ENCODE results near the gene SYT11.

DNA sequence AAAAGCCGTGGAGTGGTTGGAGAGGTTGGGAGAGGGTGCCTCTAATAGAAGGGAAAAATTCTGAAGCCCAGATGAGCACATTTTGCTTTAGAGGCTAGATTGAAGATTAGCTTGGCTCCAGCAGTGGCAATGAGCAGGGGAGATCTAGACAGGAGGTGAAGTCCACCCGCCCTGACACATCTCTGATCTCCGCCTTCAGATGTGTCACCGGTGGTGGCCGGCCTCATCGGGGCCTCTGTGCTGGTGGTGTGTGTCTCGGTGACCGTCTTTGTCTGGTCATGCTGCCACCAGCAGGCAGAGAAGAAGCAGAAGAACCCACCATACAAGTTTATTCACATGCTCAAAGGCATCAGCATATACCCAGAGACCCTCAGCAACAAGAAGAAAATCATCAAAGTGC lies 8.4 kb downstream of the SYT11 start:
- TF ChIP-seq, protein P1, sequence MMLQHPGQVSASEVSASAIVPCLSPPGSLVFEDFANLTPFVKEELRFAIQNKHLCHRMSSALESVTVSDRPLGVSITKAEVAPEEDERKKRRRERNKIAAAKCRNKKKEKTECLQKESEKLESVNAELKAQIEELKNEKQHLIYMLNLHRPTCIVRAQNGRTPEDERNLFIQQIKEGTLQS (IDR thresholded peaks at IDR 0.05), result no peak
- TF ChIP-seq, protein P2, sequence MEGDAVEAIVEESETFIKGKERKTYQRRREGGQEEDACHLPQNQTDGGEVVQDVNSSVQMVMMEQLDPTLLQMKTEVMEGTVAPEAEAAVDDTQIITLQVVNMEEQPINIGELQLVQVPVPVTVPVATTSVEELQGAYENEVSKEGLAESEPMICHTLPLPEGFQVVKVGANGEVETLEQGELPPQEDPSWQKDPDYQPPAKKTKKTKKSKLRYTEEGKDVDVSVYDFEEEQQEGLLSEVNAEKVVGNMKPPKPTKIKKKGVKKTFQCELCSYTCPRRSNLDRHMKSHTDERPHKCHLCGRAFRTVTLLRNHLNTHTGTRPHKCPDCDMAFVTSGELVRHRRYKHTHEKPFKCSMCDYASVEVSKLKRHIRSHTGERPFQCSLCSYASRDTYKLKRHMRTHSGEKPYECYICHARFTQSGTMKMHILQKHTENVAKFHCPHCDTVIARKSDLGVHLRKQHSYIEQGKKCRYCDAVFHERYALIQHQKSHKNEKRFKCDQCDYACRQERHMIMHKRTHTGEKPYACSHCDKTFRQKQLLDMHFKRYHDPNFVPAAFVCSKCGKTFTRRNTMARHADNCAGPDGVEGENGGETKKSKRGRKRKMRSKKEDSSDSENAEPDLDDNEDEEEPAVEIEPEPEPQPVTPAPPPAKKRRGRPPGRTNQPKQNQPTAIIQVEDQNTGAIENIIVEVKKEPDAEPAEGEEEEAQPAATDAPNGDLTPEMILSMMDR (IDR thresholded peaks at IDR 0.05; ENCODE audit: low read depth, low read length, missing input control), result no peak
- TF ChIP-seq RXRA (IDR thresholded peaks at IDR 0.05), result no peak
- TF ChIP-seq RAD21 (IDR thresholded peaks at IDR 0.05), result no peak
- TF ChIP-seq, protein P3, sequence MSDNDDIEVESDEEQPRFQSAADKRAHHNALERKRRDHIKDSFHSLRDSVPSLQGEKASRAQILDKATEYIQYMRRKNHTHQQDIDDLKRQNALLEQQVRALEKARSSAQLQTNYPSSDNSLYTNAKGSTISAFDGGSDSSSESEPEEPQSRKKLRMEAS (IDR thresholded peaks at IDR 0.05), result no peak
- no peak for TF ChIP-seq HNF4A (conservative IDR thresholded peaks at IDR 0.05)
- TF ChIP-seq, protein P4, sequence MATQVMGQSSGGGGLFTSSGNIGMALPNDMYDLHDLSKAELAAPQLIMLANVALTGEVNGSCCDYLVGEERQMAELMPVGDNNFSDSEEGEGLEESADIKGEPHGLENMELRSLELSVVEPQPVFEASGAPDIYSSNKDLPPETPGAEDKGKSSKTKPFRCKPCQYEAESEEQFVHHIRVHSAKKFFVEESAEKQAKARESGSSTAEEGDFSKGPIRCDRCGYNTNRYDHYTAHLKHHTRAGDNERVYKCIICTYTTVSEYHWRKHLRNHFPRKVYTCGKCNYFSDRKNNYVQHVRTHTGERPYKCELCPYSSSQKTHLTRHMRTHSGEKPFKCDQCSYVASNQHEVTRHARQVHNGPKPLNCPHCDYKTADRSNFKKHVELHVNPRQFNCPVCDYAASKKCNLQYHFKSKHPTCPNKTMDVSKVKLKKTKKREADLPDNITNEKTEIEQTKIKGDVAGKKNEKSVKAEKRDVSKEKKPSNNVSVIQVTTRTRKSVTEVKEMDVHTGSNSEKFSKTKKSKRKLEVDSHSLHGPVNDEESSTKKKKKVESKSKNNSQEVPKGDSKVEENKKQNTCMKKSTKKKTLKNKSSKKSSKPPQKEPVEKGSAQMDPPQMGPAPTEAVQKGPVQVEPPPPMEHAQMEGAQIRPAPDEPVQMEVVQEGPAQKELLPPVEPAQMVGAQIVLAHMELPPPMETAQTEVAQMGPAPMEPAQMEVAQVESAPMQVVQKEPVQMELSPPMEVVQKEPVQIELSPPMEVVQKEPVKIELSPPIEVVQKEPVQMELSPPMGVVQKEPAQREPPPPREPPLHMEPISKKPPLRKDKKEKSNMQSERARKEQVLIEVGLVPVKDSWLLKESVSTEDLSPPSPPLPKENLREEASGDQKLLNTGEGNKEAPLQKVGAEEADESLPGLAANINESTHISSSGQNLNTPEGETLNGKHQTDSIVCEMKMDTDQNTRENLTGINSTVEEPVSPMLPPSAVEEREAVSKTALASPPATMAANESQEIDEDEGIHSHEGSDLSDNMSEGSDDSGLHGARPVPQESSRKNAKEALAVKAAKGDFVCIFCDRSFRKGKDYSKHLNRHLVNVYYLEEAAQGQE (IDR thresholded peaks at IDR 0.05), result no peak
